HS-5 (cell line): Measurements from ENCODE around the gene CHMP4A.

ENCODE experiments used
- DNase-seq: peaks from one replicate; pipeline ENCODE4 v3.0.0-alpha.2; 2012; ENCODE audit warnings: low read depth

CHMP4A gene

DNA sequence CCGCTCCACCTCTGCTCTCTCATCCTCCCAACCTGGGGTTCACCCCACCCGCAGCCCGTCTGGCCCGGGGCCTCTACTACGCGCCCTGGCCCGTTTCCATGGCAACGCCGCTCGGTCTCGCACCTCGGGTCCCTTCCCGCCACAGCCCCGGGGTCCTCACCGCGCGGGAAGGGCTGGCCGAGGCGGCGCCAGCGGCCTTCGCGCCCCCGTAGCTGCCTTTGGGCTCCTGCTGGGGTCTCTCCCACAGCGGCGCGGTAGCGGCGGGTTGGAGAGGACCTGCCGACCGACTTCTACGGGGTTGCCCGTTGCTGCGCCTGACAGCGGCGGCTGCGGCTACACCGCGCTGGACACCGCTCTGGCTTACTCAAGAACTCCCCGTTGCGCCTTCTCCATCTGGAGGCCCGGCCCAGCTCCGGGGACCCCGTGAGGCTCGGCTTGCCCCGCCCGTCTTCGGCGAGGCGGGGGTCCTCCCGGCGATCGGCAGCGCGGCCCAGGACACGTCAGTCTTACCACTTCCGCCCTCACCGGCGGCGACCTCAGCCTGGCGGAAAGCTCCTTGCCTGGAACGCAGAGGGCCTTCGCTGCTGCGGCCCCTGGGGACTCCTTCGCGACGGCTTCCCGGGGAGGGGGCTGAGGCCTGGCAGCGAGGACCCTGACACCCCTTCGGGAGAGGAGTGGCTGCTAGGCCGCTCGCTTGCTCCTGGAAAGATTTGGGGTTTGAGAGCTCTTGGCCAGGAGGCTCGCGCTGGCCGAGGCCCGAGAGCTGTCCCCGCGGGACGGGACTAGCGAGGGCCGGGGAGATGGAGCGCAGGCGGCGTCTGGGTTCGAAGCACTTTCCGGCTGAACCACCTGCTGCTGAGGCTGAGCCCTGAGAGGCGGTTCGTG, 17.9 kb downstream of the CHMP4A start, which contains the start of gene TM9SF1:
Gene TM9SF1 (minus strand): TSS at position 256 of the 885 bp plus-strand sequence. CDS start 422 bp downstream, outside the sequence.
- peak; percentile 46 for DNase-seq

DNA sequence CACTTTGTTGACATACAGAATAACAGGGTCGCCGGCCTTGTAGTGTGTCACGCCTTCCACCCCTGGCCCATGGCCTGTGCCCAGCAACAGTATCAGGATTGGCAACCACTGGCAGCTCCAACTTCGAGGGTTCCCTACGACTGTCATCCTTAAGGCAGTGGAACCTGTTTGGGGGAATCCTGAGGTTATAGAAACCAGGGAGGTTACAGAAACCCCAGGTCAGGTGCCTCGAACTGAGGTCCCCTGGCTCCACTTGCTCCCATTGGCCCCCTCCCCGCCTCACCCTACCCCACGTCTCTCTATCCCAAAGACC, 18.5 kb downstream of the CHMP4A start:
- DNase-seq = no peak

DNA sequence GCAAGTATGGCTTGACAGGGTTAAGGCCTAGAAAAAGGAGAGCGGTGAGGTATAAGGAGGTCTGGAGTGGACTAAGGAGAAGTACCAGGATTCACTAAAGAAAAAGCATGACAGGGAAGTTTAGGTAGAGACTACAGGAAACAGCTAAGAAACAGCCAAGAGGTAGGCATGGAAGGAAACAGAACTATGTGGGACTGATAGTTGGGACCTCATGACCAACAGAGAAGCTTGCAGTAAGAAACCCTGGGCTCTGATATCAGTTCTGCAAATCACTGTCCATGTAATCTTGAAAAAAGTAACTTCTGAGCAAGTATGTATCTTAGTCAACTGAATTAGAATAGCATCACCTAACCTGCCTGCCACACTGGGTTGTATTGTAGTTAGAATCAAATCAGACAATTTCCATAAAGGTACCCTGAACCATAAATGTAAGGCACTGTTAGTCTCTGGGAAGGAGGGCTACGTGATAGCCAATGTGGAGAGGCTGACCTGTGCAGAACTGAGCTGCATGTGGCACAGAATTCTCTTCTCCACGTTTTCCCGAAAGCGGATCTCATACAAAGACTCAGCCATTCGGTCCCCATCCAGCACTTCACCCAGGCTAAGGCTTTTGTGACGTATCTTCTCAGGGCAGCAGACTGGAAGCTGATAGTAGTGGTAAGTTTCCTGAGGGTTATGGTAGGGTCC, 19.0 kb downstream of the CHMP4A start:
- DNase-seq = no peak

DNA sequence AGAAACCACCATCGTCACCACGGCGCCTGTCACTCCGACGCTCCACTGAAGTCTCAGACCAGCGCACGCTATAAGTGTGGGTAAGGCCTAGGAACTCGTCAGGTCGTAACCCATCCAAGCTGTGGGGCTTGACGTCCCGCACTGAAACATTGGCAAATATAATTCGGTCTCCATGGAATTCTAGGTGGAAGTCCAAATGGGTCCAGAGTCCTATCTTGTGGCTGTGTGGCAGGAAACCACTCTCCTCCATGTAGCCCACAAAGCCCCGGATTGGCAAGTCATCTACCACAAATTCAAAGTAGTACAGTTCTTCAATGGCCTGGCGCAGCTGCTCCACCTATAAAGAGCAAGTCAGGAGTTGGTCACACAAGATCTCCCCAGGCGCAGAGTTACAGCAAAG, 20.4 kb downstream of the CHMP4A start:
- DNase-seq = no peak

DNA sequence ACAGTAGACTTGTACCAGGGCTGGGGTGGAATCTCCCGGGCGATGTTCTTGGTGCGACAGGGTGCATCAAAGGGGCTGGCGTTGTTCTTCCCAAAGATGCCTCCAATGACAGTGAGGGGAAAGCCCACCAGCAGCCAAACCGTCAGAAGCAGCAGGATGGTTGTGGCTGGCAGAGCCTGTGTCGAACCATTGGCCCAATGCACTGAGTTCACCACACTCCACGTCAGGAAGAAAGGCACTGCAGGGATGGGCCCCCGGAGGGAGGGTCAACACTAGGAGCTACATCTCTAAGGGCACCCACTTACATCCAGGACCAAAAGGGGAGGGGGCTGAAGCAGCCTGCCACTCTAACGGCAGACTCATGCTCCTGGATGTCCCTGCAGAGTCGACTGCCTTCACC, 22.9 kb downstream of the CHMP4A start:
- no peak for DNase-seq

DNA sequence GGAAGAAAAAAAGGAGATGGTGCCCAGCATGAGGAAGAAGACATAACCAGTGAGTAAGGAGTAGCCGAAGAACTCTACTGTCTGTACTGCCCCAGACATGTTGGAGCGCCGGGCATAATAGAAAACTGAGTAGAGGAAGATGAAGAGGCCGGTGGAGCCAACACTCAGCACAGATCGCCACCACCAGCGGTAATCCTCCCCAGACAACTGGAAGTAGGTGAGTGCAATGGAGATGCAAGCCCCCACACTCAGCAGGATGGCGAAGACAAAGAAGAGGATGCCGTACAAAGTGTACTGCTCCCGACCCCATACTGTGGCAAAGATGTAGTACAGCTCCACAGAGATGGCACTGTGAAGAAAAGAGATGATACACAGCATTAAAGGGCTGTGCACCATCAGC, 23.8 kb downstream of the CHMP4A start:
- DNase-seq = no peak

DNA sequence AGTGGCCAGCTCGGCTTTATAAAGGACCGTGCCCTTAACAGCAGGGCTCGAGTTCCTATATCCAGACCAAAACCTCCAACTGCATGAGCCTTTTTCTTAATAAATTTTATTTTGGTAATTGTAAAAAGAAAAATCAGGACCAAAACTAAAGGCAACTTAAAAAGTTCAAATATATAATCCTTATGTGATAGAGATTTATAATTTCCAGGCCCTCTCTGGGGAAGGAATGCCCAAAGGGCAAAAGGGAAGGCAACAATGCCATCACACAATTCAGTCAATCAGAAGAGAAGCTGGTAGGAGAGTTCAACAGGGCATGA, 24.3 kb downstream of the CHMP4A start:
- DNase-seq = no peak

DNA sequence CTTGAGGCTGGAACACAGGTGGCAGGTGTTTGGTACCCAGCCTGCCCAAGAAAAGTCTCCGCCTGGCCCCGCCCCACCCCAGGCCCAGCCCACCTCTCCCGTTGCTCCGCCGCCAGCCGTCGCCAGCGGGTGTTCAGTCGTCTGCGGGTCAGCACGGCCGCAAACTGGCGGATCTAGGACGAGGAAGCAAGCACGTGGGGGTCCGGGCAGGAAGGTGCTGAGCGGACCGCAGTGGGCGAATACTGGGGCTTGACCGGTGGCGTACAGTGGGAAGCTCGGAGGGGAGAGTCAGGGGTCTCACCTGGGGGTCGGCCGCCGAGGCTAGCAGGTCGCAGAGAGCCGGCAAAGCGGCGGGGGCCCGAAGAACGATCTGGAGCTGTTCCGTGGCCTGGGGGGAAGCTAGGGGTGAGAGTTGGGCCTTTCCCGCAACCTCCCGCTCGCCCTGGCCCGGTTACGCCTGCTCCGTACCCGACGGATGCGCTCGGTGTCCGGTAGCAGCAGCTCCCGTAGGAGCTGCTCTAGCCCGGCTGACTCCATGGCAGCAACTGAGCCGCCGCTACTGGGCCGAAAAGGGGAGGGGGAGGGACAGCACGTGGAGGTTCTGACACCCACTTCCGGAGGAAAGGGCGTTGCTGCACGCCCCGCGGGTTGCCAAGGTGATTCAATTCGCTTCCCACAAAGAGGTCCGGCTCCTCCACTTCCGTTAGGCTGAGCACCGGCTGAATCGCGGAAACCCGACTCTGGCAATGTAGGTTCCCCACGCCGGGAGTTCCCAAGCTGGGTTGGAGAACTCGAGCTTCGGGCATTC, 24.8 kb downstream of the CHMP4A start, which contains the start of gene IPO4:
Gene IPO4 (minus strand): TSS at position 566 of the 808 bp plus-strand sequence. CDS start 29 bp downstream, at position 537.
- peak; percentile 81 for DNase-seq

DNA sequence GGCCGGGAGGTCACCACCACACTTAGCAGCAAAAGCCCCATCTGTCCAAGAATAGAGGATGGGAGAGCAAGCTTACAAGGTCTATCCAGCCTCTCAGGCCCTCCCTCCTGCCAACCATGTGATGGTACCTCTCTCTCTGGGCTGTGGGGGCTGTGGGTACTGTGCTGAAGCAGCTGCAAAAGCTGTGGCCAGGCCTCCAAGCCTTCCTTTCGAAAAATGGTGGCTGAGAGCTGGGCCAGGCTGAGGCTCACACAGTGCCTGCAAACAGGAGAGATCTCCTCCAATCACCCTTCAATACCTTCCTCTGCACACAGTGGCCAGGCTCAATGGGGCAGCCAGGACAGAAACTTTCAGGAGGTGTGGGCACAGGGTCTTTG, 25.8 kb downstream of the CHMP4A start:
- DNase-seq = no peak

DNA sequence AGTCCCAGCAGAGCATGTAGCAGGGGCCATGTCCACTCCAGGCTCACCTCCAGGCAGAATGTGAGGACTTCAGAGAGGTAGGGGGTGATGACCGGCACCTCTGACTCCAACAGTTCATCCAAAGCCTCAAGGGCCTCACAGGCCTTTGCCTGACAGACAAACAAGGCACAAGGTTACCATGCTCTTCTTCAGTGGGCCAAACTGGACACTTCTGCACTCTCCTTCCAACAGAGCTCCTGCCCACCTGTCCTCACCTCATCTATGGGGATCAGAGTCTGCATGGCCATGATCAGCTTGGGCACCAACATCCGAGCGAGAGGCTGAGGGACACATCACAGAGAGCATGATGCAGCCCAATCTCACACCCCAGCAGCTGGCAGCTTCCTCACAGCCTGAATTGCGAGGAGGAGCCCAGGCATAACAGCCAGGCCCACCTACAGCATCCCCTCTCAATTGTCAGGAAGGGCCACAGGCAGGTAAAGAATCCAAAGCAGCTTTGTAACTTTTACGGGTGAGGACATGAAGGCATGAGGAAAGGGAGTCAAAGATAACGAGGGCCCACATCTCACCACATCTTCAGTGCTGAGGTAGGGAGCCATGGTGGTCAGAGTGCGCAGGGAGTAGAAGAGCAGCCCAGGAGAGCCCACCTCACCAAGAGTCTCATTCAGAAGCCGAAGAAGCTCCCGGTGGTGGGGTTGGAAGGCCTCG, 26.3 kb downstream of the CHMP4A start:
- no peak for DNase-seq

DNA sequence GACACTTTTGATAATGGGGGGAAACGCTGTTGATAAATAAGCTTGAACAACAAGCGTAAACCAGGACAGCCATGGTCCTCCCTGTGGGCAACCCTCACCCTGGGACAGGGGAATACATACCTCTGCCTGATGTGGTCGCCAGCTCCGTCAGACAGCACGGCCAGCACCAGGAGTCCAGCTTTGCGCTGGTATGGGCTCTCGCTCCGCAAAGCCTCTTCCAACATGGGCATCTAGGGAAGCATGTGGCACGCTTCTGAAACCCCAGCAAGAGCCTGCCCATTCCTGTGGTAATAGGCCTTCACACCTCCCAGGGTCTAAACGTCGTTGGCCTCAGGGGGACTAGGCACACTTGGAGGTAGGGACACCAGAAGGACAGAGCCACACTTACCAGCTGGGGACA, 27.5 kb downstream of the CHMP4A start:
- DNase-seq = no peak

DNA sequence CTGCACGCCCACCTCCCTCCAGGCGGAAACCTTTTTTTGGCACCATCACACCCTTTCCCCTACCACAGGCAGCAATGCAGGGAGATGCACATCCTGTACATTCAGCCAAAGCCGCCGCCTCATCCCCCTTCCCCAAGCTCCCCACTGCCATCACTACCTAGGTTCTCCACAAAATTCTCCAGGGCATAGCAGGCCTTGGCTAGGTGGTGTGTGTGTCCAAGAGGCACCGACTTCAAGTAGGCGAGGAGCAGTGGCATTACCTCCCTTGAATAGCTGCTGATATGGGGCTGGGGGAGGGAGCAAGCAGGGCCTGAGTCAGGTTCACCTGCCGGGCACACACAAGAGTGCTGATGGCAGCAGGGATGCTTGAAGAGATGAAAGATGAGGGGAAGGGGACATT, 28.3 kb downstream of the CHMP4A start:
- no peak for DNase-seq

DNA sequence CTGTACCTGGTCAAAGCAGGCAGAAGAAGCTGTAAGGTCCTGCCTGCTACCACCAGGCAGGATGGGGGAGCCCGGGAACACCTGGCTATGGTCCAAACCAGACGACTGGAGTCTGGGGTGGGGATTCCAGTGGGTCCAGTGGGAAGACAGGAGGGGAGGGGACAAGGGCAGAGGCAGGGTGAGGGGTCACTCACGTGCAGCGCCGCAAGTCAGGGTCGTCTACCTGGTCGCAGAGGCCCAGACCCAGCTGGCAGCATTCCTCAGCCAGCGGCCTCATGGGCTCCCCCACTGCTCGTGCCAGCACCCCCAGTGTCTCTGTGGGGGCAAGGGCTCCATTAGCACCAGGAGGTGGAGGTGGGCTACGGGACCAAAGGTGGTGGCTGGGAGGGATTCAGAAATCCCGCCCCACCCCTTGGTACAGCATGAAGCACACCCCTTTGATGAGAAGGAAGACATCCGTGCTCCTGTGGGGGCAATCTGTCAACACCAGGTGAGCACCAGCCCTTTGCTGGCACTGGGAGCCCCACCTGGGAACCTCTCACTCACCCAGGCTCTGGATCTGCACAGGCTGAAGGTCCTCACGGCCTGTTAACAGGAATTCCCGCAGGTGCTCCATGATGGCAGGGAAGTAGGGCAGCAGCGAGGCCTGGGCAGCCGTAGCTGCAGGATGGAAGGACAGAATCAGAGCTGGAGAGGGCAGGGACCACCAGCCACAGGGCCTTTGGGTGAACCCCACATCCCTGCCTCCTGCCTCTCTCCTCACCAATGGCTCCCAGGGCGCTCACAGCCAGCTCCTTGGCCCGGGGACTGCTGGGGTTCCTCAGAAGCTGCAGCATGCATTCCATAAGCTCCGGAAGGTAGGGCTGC, 29.0 kb downstream of the CHMP4A start:
- no peak for DNase-seq

DNA sequence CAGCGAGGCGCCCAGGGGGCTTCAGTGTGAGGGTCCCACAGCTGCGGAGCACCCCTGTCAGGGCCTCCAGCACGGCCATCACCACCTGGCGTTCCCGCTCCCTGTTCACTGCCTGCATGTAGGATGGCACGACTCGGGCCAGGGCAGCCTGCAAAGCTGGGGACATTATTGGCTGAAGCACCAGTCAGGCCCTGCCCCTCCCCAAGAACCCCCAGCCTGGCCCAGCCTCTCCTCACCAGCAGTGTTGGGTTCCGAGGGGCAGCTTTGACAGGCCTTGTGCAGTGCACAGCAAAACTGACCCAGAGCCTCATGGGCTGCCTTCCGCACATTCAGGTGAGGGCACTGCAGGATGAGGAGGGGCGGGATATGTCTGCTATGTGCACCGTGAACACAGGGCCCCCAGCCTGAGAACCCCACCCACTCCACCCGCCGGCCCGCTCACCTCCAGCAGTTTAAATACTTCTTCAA, 30.2 kb downstream of the CHMP4A start:
- no peak for DNase-seq

DNA sequence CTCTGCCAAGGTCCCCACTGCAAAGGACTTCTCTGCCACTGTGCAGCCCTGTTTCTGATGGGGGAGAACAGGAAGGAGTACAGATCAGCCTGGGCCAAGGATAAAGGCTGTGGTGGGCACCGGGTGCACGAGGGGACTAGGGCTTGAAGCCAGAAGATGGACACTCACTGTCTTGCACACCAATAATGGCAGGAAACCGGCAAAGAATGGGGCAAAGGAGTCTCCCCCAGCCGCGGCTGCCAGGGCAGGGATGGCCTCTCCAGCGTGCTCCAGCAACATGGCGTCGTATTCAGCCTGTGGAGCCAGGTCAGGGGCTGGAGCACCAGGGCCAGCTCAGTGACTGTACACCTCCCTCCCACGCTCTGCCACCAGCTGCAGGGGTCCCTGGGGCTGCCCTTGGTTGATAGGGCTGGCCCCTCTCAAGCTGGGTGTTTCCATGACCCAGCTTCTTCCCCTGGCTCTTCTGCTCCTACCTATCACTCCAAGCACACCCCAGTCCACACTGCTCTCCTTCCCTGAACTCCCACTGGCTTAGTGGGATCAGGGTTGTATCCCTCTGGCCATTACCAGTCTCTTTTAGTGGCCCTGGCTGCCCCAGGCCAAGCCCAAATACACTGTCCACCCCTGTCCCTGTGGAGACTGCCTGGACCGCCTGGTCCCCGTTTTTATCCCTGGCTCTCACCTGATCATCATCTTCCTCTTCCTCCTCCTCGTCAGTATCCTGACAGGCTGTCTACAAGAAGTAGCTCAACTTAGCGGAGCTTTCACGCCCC, 31.0 kb downstream of the CHMP4A start:
- DNase-seq = no peak

DNA sequence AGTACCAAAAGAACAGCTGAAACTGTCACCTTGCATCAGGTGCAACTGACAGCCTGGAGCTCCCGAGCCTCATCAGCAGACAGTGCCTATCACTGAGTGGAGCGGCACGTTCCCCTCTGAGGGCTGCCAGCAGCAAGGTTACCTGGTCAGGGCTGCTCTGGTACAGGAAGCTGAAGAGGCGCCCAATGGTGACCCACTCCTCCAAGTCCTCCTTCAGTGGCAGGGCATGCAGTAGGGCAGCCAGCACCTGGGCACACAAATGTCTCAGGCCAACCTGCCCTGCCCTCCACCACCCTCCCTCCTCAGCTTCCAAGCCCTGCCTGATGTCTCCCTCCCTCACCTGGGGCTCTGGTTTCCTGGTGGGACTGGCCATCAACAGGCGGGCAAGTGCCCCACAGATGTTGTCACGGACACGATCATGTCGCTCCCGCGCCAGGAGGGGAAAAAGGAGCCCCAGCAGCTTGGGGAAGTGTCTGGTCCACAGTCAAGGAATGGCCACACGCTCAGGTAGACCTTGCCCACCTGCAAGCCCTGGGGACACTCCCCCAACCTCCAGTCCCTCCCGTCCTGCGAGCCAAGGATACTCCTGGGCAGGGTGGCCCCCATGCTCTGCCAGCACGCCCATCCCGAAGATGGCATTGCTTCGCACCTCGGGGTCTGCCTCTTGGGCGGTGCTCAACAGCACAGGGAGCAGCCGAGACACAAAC, 31.8 kb downstream of the CHMP4A start:
- no peak for DNase-seq

DNA sequence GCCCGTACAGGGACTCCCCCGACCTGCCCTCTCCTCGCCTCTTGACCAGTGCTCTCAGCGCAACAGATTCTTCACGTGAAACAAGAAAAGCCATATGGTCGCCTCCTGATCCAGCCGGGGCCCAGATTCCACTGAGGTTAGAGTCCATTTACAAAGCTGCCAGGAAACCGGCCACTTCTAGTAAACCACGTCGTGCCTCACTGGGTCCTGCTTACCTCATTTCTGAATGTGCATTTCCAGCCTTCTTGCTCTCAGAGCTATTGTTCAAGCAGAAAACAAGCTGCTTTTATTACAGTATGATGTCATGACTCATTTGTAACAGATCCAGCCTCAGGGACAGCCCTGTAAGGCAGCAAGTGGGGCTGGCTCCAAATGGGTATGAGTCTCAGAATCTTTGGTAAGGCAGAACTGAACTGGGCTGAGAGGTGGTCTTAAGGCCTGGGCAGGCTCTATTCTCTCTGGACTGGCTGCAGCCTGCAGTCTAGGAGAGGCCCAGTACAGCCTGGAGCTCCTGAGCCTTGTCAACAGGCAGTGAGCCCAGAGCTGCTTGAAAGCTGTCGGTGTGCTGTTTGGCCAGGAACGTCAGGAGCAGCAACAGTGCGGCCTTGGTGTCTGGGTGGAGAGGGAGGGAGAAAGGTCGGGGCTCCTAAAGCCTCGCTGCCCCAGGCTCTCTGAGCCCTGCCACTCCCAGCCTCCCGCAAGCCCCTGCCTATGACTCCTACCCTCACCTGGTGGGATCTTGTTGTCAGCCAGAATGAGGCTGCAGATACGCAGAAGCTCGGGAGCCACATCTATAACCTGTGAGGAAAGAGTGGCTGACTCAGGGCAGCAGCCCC, 33.1 kb downstream of the CHMP4A start:
- DNase-seq = no peak

DNA sequence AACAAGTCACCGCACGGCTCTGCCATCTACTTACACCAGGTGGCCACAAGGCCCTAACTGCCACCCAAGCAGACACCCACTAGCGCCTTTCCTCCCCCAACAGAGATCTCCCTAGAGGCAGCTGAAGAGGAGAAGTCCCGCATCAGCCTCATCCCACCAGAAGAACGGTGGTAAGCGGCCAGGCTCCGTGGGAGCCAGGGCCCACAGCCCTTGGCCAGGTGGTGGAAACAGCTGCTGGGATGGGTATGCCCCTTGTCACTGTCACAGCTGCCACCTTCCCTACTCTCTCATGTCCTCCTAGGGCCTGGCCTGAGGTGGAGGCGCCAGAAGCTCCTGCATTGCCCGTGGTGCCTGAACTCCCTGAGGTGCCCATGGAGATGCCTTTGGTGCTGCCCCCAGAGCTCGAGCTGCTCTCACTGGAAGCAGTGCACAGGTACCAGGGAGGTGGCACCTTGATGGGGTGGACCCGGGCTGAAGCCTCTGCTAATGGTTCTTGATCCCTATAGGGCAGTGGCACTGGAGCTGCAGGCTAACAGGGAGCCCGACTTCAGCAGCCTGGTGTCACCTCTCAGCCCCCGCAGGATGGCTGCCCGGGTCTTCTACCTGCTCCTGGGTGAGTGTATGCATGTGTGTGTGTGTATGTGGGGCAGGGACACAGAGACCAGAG, 33.9 kb downstream of the CHMP4A start:
- no peak for DNase-seq
